Suppressor macrophage treated with lipopolysaccharide for 4 hours (primary cell): ENCODE data around the gene CTAGE1.

ENCODE experiments used
- DNase-seq: peaks from one replicate; pipeline ENCODE4 v3.0.0-alpha.2; 2020

CTAGE1 gene

GRCh38 chr18:22391407-22392345 lies 26.0 kb downstream of the CTAGE1 start:
- DNase-seq, result peak; percentile 34

GRCh38 chr18:22387787-22388186 lies 29.9 kb downstream of the CTAGE1 start:
- no peak for DNase-seq

GRCh38 chr18:22387364-22387763 lies 30.4 kb downstream of the CTAGE1 start:
- DNase-seq, result no peak

- peak; percentile 16 for DNase-seq
Observed at GRCh38 chr18:22385718-22386117, 32.0 kb downstream of the CTAGE1 start.

GRCh38 chr18:22378672-22379282 lies 38.9 kb downstream of the CTAGE1 start:
- DNase-seq, result peak; percentile 29

GRCh38 chr18:22377769-22378168 lies 39.9 kb downstream of the CTAGE1 start:
- DNase-seq, result no peak

GRCh38 chr18:22370414-22370813 lies 47.3 kb downstream of the CTAGE1 start:
- DNase-seq, result no peak

- DNase-seq, result no peak
Observed at GRCh38 chr18:22368021-22368420, 49.7 kb downstream of the CTAGE1 start.

- no peak for DNase-seq
Observed at GRCh38 chr18:22367303-22367702, 50.4 kb downstream of the CTAGE1 start.

GRCh38 chr18:22363867-22364463 lies 53.8 kb downstream of the CTAGE1 start:
- DNase-seq, result no peak
